CD8-positive, alpha-beta memory T cell (primary cell): Measurements from ENCODE around the gene LMTK2. TPM values are rescaled to one million over a fixed set of nuclear protein-coding genes. Genes with fewer than 3 reads are reported as not detected.

Experiments
- CTCF ChIA-PET: fragments of 350-600 bp; sonication (Branson Sonifier 250); formaldehyde crosslinking; loops from one replicate; lab custom pipeline; 2021; ENCODE audit warnings: antibody characterized with exemption; lab: Charles Lee
- POLR2A ChIA-PET: fragments of 350-600 bp; sonication (Branson Sonifier 250); formaldehyde crosslinking; loops from one replicate; lab custom pipeline; 2021; ENCODE audit warnings: antibody characterized with exemption; lab: Charles Lee
- DNase-seq, 5 donors: peaks; one replicate each; pipeline versions ENCODE4 v3.0.0 to v3.0.0-alpha.2; 2020 to 2022; ENCODE audit warnings: mixed read lengths in 1 of 5
- H3K27ac ChIP-seq: one replicate; pipeline ENCODE4 v1.7.0; 2013; ENCODE audit warnings: low read depth, mild to moderate bottlenecking, low read length, moderate library complexity
- H3K27me3 ChIP-seq: 2 replicates; pipeline ENCODE4 v1.7.0; 2013; ENCODE audit warnings: low read length, mild to moderate bottlenecking; ENCODE audit not compliant: insufficient read depth, poor library complexity, severe bottlenecking
- H3K36me3 ChIP-seq: 2 replicates; pipeline ENCODE4 v1.7.0; 2013; ENCODE audit warnings: mild to moderate bottlenecking, low read length, moderate library complexity; ENCODE audit not compliant: insufficient read depth
- H3K4me1 ChIP-seq: 2 replicates; pipeline ENCODE4 v1.7.0; 2013; ENCODE audit warnings: mild to moderate bottlenecking, low read length, moderate library complexity; ENCODE audit not compliant: insufficient read depth
- H3K4me3 ChIP-seq: 2 replicates; pipeline ENCODE4 v1.7.0; 2013; ENCODE audit warnings: mild to moderate bottlenecking, low read length
- H3K9me3 ChIP-seq: 2 replicates; pipeline ENCODE4 v1.7.0; 2013; ENCODE audit warnings: mild to moderate bottlenecking, low read length
- H3K27ac Mint-ChIP-seq, 8 donors: one replicate each; pipeline ENCODE4 v1.8.0; 2020 to 2021; ENCODE audit warnings: mixed read lengths in 8 of 8, mild to moderate bottlenecking in 6 of 8, inconsistent platforms in 3 of 8, moderate library complexity in 3 of 8
- H3K27me3 Mint-ChIP-seq, 2 donors: one replicate each; pipeline ENCODE4 v1.8.0; 2020 to 2021; ENCODE audit warnings: mixed read lengths in 2 of 2, mild to moderate bottlenecking in 1 of 2, moderate library complexity in 1 of 2
- H3K36me3 Mint-ChIP-seq, 3 donors: one replicate each; pipeline ENCODE4 v1.8.0; 2020 to 2021; ENCODE audit warnings: mixed read lengths in 3 of 3, inconsistent platforms in 1 of 3, mild to moderate bottlenecking in 1 of 3
- H3K4me1 Mint-ChIP-seq, 3 donors: one replicate each; pipeline ENCODE4 v1.8.0; 2020 to 2021; ENCODE audit warnings: mixed read lengths in 3 of 3, inconsistent platforms in 1 of 3, mild to moderate bottlenecking in 1 of 3
- H3K4me3 Mint-ChIP-seq, 7 donors: one replicate each; pipeline ENCODE4 v1.8.0; 2020 to 2021; ENCODE audit warnings: mixed read lengths in 7 of 7, mild to moderate bottlenecking in 6 of 7, moderate library complexity in 4 of 7, inconsistent platforms in 2 of 7
- H3K9me3 Mint-ChIP-seq, 5 donors: one replicate each; pipeline ENCODE4 v1.8.0; 2020 to 2022; ENCODE audit warnings: mixed read lengths in 5 of 5, mild to moderate bottlenecking in 3 of 5, moderate library complexity in 2 of 5, inconsistent platforms in 1 of 5
- polyA plus RNA-seq: library from polyadenylated mRNA; unstranded; fragments of 300-500 nt; fragmentation: Illumina TruSeq; gene quantifications from one replicate; pipeline ENCODE4 v1.2.3, GENCODE V29; 2021
- total RNA-seq, 2 experiments: library from RNA; stranded (reverse); gene quantifications; one replicate each; pipeline ENCODE4 v1.2.3, GENCODE V29; 2021

The LMTK2 gene
- total and polyA plus RNA-seq, 3 experiments from 2014 or later: 4.6 to 17.1 (median 16.0) TPM

- no peak overlapping the region for H3K27ac Mint-ChIP-seq
- no peak for DNase-seq
- H3K9me3 Mint-ChIP-seq: no peaks in the 10 kb centered on the region
- H3K4me1 ChIP-seq: no peaks in the 10 kb centered on the region
- ChIA-PET POLR2A (no interaction called here), CTCF (interaction anchor here (2.8 to 7.8 kb wide), 2 partner anchors 59 to 143 kb away, joined by 24 to 175 read pairs; partner anchors contain the start of gene LMTK2)
- H3K9me3 ChIP-seq: no peaks in the 10 kb centered on the region
- peaks cover 0 to 27% (median 4%) of the 10 kb centered on the region in 3 donors for H3K36me3 Mint-ChIP-seq
- no peak overlapping the region for H3K27ac ChIP-seq
- H3K27me3 ChIP-seq: no peaks in the 10 kb centered on the region
- no peak overlapping the region for H3K4me3 Mint-ChIP-seq
- no peaks in the 10 kb centered on the region for H3K27me3 Mint-ChIP-seq
- peaks cover 0 to 10% (median 8%) of the 10 kb centered on the region in 3 donors for H3K4me1 Mint-ChIP-seq
- H3K4me3 ChIP-seq: no peak overlapping the region
- H3K36me3 ChIP-seq: peaks cover 5% of the 10 kb centered on the region
These were observed 57.2 kb downstream of the LMTK2 start for GRCh38 chr7:98163704-98164494.

GRCh38 chr7:98165827-98166667 is 59.4 kb downstream of the LMTK2 start:
- H3K27me3 Mint-ChIP-seq: no peaks in the 10 kb centered on the region
- no peaks in the 10 kb centered on the region for H3K9me3 ChIP-seq
- no peaks in the 10 kb centered on the region for H3K4me1 ChIP-seq
- no peak overlapping the region for H3K27ac ChIP-seq
- H3K4me3 Mint-ChIP-seq: no peak overlapping the region
- H3K36me3 ChIP-seq: no peaks in the 10 kb centered on the region
- H3K36me3 Mint-ChIP-seq: peaks cover 0 to 21% (median 0%) of the 10 kb centered on the region in 3 donors
- POLR2A ChIA-PET: no interaction called here
- H3K27me3 ChIP-seq: no peaks in the 10 kb centered on the region
- CTCF ChIA-PET: interaction anchor here (0.8 to 7.8 kb wide), 9 partner anchors 8 to 145 kb away, joined by 3 to 175 read pairs (median 3); partner anchors contain the start of gene LMTK2
- no peaks in the 10 kb centered on the region for H3K9me3 Mint-ChIP-seq
- DNase-seq: peak; percentile 21 to 62 (median 26)
- H3K4me1 Mint-ChIP-seq: peaks cover 0 to 10% (median 8%) of the 10 kb centered on the region in 3 donors
- H3K4me3 ChIP-seq: no peak overlapping the region
- H3K27ac Mint-ChIP-seq: no peak overlapping the region

GRCh38 chr7:98166668-98166970 is 60.0 kb downstream of the LMTK2 start:
- H3K27me3 Mint-ChIP-seq: no peaks in the 10 kb centered on the region
- no peak overlapping the region for H3K27ac Mint-ChIP-seq
- no peak overlapping the region for H3K4me3 ChIP-seq
- H3K4me1 Mint-ChIP-seq: peaks cover 0 to 10% (median 8%) of the 10 kb centered on the region in 3 donors
- H3K27ac ChIP-seq: no peak overlapping the region
- CTCF ChIA-PET: interaction anchor here (1.2 to 7.8 kb wide), 6 partner anchors 10 to 145 kb away, joined by 3 to 175 read pairs (median 14); partner anchors contain the start of gene LMTK2
- no peaks in the 10 kb centered on the region for H3K36me3 ChIP-seq
- H3K27me3 ChIP-seq: no peaks in the 10 kb centered on the region
- DNase-seq: no peak
- no peaks in the 10 kb centered on the region for H3K9me3 Mint-ChIP-seq
- POLR2A ChIA-PET: no interaction called here
- peaks cover 0 to 27% (median 4%) of the 10 kb centered on the region in 3 donors for H3K36me3 Mint-ChIP-seq
- H3K4me1 ChIP-seq: no peaks in the 10 kb centered on the region
- no peak overlapping the region for H3K4me3 Mint-ChIP-seq
- no peaks in the 10 kb centered on the region for H3K9me3 ChIP-seq

- ChIA-PET POLR2A (no interaction called here), CTCF (interaction anchor here (1.6 to 7.8 kb wide), 7 partner anchors 12 to 146 kb away, joined by 3 to 175 read pairs (median 28); partner anchors contain the start of gene LMTK2)
- no peak for DNase-seq
- Mint-ChIP-seq H3K4me3 (no peak overlapping the region), H3K27ac (peak overlapping the region in 1 of 8 donors; percentile 72), H3K36me3 (peaks cover 0 to 35% (median 6%) of the 10 kb centered on the region in 3 donors), H3K9me3 (no peaks in the 10 kb centered on the region), H3K4me1 (peaks cover 0 to 10% (median 8%) of the 10 kb centered on the region in 3 donors), H3K27me3 (no peaks in the 10 kb centered on the region)
- H3K27me3 ChIP-seq: no peaks in the 10 kb centered on the region
- no peak overlapping the region for H3K27ac ChIP-seq
- H3K9me3 ChIP-seq: no peaks in the 10 kb centered on the region
- no peak overlapping the region for H3K4me3 ChIP-seq
- H3K36me3 ChIP-seq: peaks cover 3% of the 10 kb centered on the region
- H3K4me1 ChIP-seq: no peaks in the 10 kb centered on the region
These were observed 61.0 kb downstream of the LMTK2 start for GRCh38 chr7:98167653-98168052.

GRCh38 chr7:98168181-98168903 is 61.7 kb downstream of the LMTK2 start:
- Mint-ChIP-seq H3K27ac (peak overlapping the region in 1 of 8 donors; percentile 44), H3K36me3 (peaks cover 0 to 33% (median 6%) of the 10 kb centered on the region in 3 donors), H3K9me3 (no peaks in the 10 kb centered on the region), H3K27me3 (no peaks in the 10 kb centered on the region), H3K4me3 (no peak overlapping the region), H3K4me1 (peaks cover 0 to 10% (median 8%) of the 10 kb centered on the region in 3 donors)
- peak; percentile 45 to 79 (median 47) for DNase-seq
- Histone ChIP-seq H3K4me3 (no peak overlapping the region), H3K4me1 (no peaks in the 10 kb centered on the region), H3K27me3 (no peaks in the 10 kb centered on the region), H3K36me3 (peaks cover 3% of the 10 kb centered on the region), H3K27ac (no peak overlapping the region), H3K9me3 (no peaks in the 10 kb centered on the region)
- ChIA-PET CTCF (interaction anchor here (0.9 to 7.8 kb wide), 19 partner anchors 9 to 147 kb away, joined by 3 to 175 read pairs (median 4); partner anchors contain the start of gene LMTK2), POLR2A (interaction anchor here (0.6 to 1.2 kb wide), 4 partner anchors 34 to 296 kb away, joined by 3 to 5 read pairs (median 3); partner anchors contain the start of gene ASNS)

- CTCF ChIA-PET: interaction anchor here (0.9 to 7.8 kb wide), 20 partner anchors 10 to 148 kb away, joined by 3 to 175 read pairs (median 4); partner anchors contain the start of gene LMTK2
- H3K27ac Mint-ChIP-seq: peak overlapping the region in 1 of 8 donors; percentile 88
- no peak for DNase-seq
- no peaks in the 10 kb centered on the region for H3K4me1 ChIP-seq
- no peaks in the 10 kb centered on the region for H3K9me3 ChIP-seq
- H3K27me3 ChIP-seq: no peaks in the 10 kb centered on the region
- H3K4me1 Mint-ChIP-seq: peaks cover 0 to 10% (median 8%) of the 10 kb centered on the region in 3 donors
- peaks cover 0 to 33% (median 6%) of the 10 kb centered on the region in 3 donors for H3K36me3 Mint-ChIP-seq
- no peaks in the 10 kb centered on the region for H3K27me3 Mint-ChIP-seq
- POLR2A ChIA-PET: interaction anchor here (0.8 to 1.2 kb wide), 3 partner anchors 34 to 297 kb away, joined by 3 read pairs; partner anchors contain the start of gene ASNS
- no peak overlapping the region for H3K4me3 Mint-ChIP-seq
- H3K4me3 ChIP-seq: no peak overlapping the region
- H3K9me3 Mint-ChIP-seq: no peaks in the 10 kb centered on the region
- no peak overlapping the region for H3K27ac ChIP-seq
- peaks cover 3% of the 10 kb centered on the region for H3K36me3 ChIP-seq
These were observed 62.4 kb downstream of the LMTK2 start for GRCh38 chr7:98168904-98169621.

- no peaks in the 10 kb centered on the region for H3K9me3 Mint-ChIP-seq
- H3K27me3 Mint-ChIP-seq: no peaks in the 10 kb centered on the region
- H3K4me1 Mint-ChIP-seq: peaks cover 0 to 10% (median 5%) of the 10 kb centered on the region in 3 donors
- POLR2A ChIA-PET: no interaction called here
- no peak for DNase-seq
- H3K4me3 ChIP-seq: no peak overlapping the region
- peaks cover 11% of the 10 kb centered on the region for H3K36me3 ChIP-seq
- no peak overlapping the region for H3K4me3 Mint-ChIP-seq
- H3K27ac ChIP-seq: no peak overlapping the region
- H3K27ac Mint-ChIP-seq: peak overlapping the region in 1 of 8 donors; percentile 34
- H3K4me1 ChIP-seq: no peaks in the 10 kb centered on the region
- no peaks in the 10 kb centered on the region for H3K27me3 ChIP-seq
- CTCF ChIA-PET: interaction anchor here (1.1 to 7.8 kb wide), 2 partner anchors 65 to 150 kb away, joined by 3 to 175 read pairs; partner anchors contain the start of gene LMTK2
- H3K9me3 ChIP-seq: no peaks in the 10 kb centered on the region
- H3K36me3 Mint-ChIP-seq: peaks cover 0 to 49% (median 12%) of the 10 kb centered on the region in 3 donors
These were observed 64.3 kb downstream of the LMTK2 start for GRCh38 chr7:98170966-98171365.
